ENCODE results near the gene SLC13A2.

DNA sequence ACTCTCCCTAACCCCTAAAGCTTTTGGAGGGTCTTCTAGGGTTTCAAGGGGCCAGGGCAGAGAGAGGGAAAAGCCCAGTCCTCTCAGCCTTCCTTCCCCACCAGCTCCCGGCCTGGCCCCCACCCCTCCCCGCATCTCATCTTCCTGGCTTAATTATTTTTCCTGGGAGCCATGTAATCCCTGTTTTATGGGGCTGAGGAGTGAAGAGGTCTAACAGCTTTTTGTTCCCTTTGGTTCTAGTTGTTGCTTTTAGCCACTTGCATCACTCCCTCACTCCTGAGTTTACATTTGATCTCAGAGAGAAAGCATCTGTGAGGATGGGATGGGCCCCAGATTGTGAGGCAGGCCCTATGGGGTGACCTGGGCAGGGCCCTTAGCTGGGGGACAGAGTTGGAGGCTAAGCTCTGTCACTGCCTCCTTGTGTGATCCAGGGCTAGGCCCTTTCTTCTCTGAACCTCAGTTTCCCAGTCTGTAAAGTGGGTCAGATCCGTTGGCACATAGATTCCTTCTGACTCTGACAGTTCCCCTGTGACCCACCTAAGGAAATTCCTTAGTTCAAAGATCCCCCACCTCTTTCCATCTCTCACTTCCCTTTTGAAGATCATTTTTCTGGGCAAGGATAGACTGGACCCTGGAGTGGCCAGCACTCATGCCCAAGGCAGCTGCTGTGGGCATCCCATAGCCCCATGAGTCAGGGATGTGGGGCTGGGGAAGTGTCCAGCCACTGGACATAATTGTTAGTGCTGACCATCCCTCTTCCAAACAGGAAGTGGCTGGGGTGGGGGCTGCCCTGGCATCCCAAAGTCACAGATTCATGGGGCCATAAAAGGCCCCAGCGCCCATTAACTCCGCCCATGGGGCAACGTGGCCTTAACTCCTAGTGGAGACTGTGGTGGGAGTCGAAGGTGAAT, 58.9 kb downstream of the SLC13A2 start:
- TF ChIP-seq POLR2AphosphoS5 (IDR thresholded peaks at IDR 0.05; ENCODE audit: low read depth, low read length) (no peak), REST (IDR thresholded peaks at IDR 0.05; ENCODE audit: insufficient read depth in 1 of 2, low read depth in 2 of 2, low read length in 1 of 2) (no peak), SIN3A (IDR thresholded peaks at IDR 0.05; ENCODE audit: borderline replicate concordance, insufficient read depth, low read depth, low read length) (no peak)
- TF ChIP-seq, protein P1, sequence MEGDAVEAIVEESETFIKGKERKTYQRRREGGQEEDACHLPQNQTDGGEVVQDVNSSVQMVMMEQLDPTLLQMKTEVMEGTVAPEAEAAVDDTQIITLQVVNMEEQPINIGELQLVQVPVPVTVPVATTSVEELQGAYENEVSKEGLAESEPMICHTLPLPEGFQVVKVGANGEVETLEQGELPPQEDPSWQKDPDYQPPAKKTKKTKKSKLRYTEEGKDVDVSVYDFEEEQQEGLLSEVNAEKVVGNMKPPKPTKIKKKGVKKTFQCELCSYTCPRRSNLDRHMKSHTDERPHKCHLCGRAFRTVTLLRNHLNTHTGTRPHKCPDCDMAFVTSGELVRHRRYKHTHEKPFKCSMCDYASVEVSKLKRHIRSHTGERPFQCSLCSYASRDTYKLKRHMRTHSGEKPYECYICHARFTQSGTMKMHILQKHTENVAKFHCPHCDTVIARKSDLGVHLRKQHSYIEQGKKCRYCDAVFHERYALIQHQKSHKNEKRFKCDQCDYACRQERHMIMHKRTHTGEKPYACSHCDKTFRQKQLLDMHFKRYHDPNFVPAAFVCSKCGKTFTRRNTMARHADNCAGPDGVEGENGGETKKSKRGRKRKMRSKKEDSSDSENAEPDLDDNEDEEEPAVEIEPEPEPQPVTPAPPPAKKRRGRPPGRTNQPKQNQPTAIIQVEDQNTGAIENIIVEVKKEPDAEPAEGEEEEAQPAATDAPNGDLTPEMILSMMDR (IDR thresholded peaks at IDR 0.05), result no peak
